SK-N-SH (cell line): ENCODE measurements around the gene LKAAEAR1. TPM values are rescaled to one million over a fixed set of nuclear protein-coding genes. Genes with fewer than 3 reads are reported as not detected.

ENCODE experiments used
- CTCF ChIA-PET: fragments of 300-600, 350-600 bp; formaldehyde crosslinking; extraction: SDS; loops from one replicate; lab custom pipeline; 2021; lab: Yijun Ruan, JAX
- POLR2A ChIA-PET: fragments of 350-600 bp; sonication (Branson Sonifier 250); formaldehyde crosslinking; extraction: SDS; loops from one replicate; lab custom pipeline; 2020; ENCODE audit warnings: antibody characterized with exemption, inconsistent platforms; lab: Yijun Ruan, JAX
- DNase-seq: peaks from one replicate; pipeline ENCODE4 v3.0.0; 2012
- H2AFZ ChIP-seq: fragments of 200-600 bp; sonication (generic); 2 replicates; pipeline ENCODE4 v1.8.1; 2016; ENCODE audit warnings: antibody characterized with exemption, mild to moderate bottlenecking, low read depth
- H3F3A ChIP-seq: fragments of 200-600 bp; sonication (generic); replicated peaks from 2 replicates; pipeline ENCODE3; 2016; ENCODE audit warnings: antibody characterized with exemption, mild to moderate bottlenecking; ENCODE audit not compliant: insufficient read depth
- H3K27ac ChIP-seq, 2 experiments: fragments of 200-500 bp in 1 of 2; fragments of 200-600 bp in 1 of 2; sonication (Bioruptor generic) in 1 of 2; sonication (generic), shearing (Covaris generic) in 1 of 2; 2 replicates each; pipeline versions ENCODE4 v1.5.1 to v1.6.1; 2014 to 2016; ENCODE audit warnings: low read depth in 2 of 2, inconsistent platforms in 1 of 2, low read length in 1 of 2, mild to moderate bottlenecking in 1 of 2, mixed read lengths in 1 of 2
- H3K27me3 ChIP-seq: fragments of 200-600 bp; sonication (generic), shearing (Covaris generic); 2 replicates; pipeline ENCODE4 v1.6.1; 2016; ENCODE audit warnings: mixed run types; ENCODE audit not compliant: insufficient read depth
- H3K36me3 ChIP-seq, 2 experiments: fragments of 200-500 bp in 1 of 2; fragments of 200-600 bp in 1 of 2; sonication (Bioruptor generic) in 1 of 2; sonication (generic) in 1 of 2; replicated peaks in 1 of 2; 2 replicates each; pipeline versions ENCODE3 to v1.5.1; 2014 to 2016; ENCODE audit warnings: low read length in 1 of 2, mild to moderate bottlenecking in 1 of 2; ENCODE audit not compliant: insufficient read depth in 2 of 2, control insufficient read depth in 1 of 2
- H3K4me1 ChIP-seq, 2 experiments: fragments of 200-500 bp in 1 of 2; fragments of 200-600 bp in 1 of 2; sonication (Bioruptor generic) in 1 of 2; sonication (generic), shearing (Covaris generic) in 1 of 2; 2 replicates each; pipeline versions ENCODE4 v1.5.1 to v1.6.1; 2014 to 2016; ENCODE audit warnings: low read depth in 1 of 2, low read length in 1 of 2, mixed run types in 1 of 2; ENCODE audit not compliant: insufficient read depth in 2 of 2, control insufficient read depth in 1 of 2
- H3K4me2 ChIP-seq: fragments of 200-600 bp; sonication (generic), shearing (Covaris generic); 2 replicates; pipeline ENCODE4 v1.6.1; 2017; ENCODE audit warnings: mixed run types
- H3K4me3 ChIP-seq, 2 experiments: fragments of 200-500 bp in 1 of 2; fragments of 200-600 bp in 1 of 2; sonication (Bioruptor generic) in 1 of 2; sonication (generic), shearing (Covaris generic) in 1 of 2; 2 replicates each; pipeline versions ENCODE4 v1.5.1 to v1.8.1; 2014 to 2016; ENCODE audit warnings: low read depth in 2 of 2, inconsistent platforms in 1 of 2, low read length in 1 of 2, mild to moderate bottlenecking in 1 of 2, mixed read lengths in 1 of 2, moderate library complexity in 1 of 2
- H3K79me2 ChIP-seq: fragments of 200-600 bp; sonication (generic); 2 replicates; pipeline ENCODE4 v1.8.1; 2017; ENCODE audit warnings: mild to moderate bottlenecking; ENCODE audit not compliant: insufficient read depth
- H3K9ac ChIP-seq: fragments of 200-600 bp; sonication (generic); 2 replicates; pipeline ENCODE4 v1.6.1; 2017; ENCODE audit warnings: mixed run types
- H3K9me2 ChIP-seq: fragments of 200-600 bp; sonication (generic); 2 replicates; pipeline ENCODE4 v1.6.1; 2017; ENCODE audit warnings: mixed run types
- H3K9me3 ChIP-seq: fragments of 200-600 bp; sonication (generic); 2 replicates; pipeline ENCODE4 v1.6.1; 2017; ENCODE audit warnings: mixed run types, mild to moderate bottlenecking, moderate library complexity
- H4K20me1 ChIP-seq: fragments of 200-600 bp; sonication (generic); 2 replicates; pipeline ENCODE4 v1.6.1; 2017; ENCODE audit warnings: mild to moderate bottlenecking, mixed run types; ENCODE audit not compliant: insufficient read depth
- ELF1 ChIP-seq: IDR thresholded peaks from 2 replicates; pipeline ENCODE4 v1.4.0; 2012
- EP300 ChIP-seq, 2 experiments: IDR thresholded peaks; 2 replicates each; pipeline versions ENCODE4 v1.4.0 to v1.6.1; 2012; ENCODE audit warnings: borderline replicate concordance in 1 of 2, low read depth in 1 of 2, low read length in 1 of 2
- EZH2phosphoT487 ChIP-seq: fragments of 200-600 bp; sonication (generic); IDR thresholded peaks from 2 replicates; pipeline ENCODE4 v1.6.1; 2017; ENCODE audit warnings: low read depth, mixed run types, mild to moderate bottlenecking, antibody characterized with exemption, moderate library complexity, borderline replicate concordance
- FOSL2 ChIP-seq: IDR thresholded peaks from 2 replicates; pipeline ENCODE4 v1.4.0; 2012; ENCODE audit warnings: low read depth, mild to moderate bottlenecking, moderate library complexity, borderline replicate concordance
- FOXJ3 ChIP-seq: sonication (generic); formaldehyde crosslinking; IDR thresholded peaks from 2 replicates; pipeline ENCODE4 v1.5.1; 2020; ENCODE audit warnings: mild to moderate bottlenecking, missing genetic modification reagents
- GABPA ChIP-seq: IDR thresholded peaks from 2 replicates; pipeline ENCODE4 v1.4.0; 2012; ENCODE audit warnings: low read depth, mild to moderate bottlenecking
- MEF2A ChIP-seq: IDR thresholded peaks from 2 replicates; pipeline ENCODE4 v1.4.0; 2012; ENCODE audit warnings: low read depth, borderline replicate concordance
- MXI1 ChIP-seq: IDR thresholded peaks from 2 replicates; pipeline ENCODE4 v1.6.1; 2012; ENCODE audit warnings: mild to moderate bottlenecking, low read depth, low read length, improper control_type of control experiment
- NFIC ChIP-seq: IDR thresholded peaks from 2 replicates; pipeline ENCODE4 v1.4.0; 2012; ENCODE audit warnings: borderline replicate concordance
- RAD21 ChIP-seq: IDR thresholded peaks from 2 replicates; pipeline ENCODE4 v1.6.1; 2012; ENCODE audit warnings: mild to moderate bottlenecking, low read length
- RFX5 ChIP-seq: IDR thresholded peaks from 2 replicates; pipeline ENCODE4 v1.6.1; 2012; ENCODE audit warnings: mild to moderate bottlenecking, improper control_type of control experiment, low read length
- RXRA ChIP-seq: IDR thresholded peaks from 2 replicates; pipeline ENCODE4 v1.4.0; 2012; ENCODE audit warnings: low read depth, mild to moderate bottlenecking, borderline replicate concordance
- SMC3 ChIP-seq: IDR thresholded peaks from 2 replicates; pipeline ENCODE4 v1.6.1; 2012; ENCODE audit warnings: low read depth, low read length, improper control_type of control experiment
- TAF1 ChIP-seq: IDR thresholded peaks from 2 replicates; pipeline ENCODE4 v1.6.1; 2012; ENCODE audit warnings: low read depth, mild to moderate bottlenecking, low read length, moderate library complexity, borderline replicate concordance
- TEAD4 ChIP-seq: IDR thresholded peaks from 2 replicates; pipeline ENCODE4 v1.4.0; 2012; ENCODE audit warnings: mild to moderate bottlenecking, borderline replicate concordance; ENCODE audit not compliant: insufficient read depth
- YY1 ChIP-seq: IDR thresholded peaks from 2 replicates; pipeline ENCODE4 v1.4.0; 2012; ENCODE audit warnings: low read depth, mild to moderate bottlenecking
- whole genome bisulfite sequencing: methylation state at CpG from one replicate; pipeline ENCODE4 v1.1.6; 2017; ENCODE audit warnings: low lambda C conversion rate; 5-methylcytosine and 5-hydroxymethylcytosine counted together
- polyA plus RNA-seq, 3 experiments: library from polyadenylated mRNA; depleted of rRNA; stranded (reverse); fragments of >200 nt; gene quantifications; 2 replicates each; pipeline ENCODE4 v1.2.3, GENCODE V29; 2012
- TF ChIP-seq, protein P1 (sequence below): fragments of 200-600 bp; sonication (generic); IDR thresholded peaks from 2 replicates; pipeline ENCODE4 v1.6.1; 2017; ENCODE audit warnings: antibody characterized with exemption, mild to moderate bottlenecking, moderate library complexity
- TF ChIP-seq, protein P2 (sequence below): IDR thresholded peaks from 2 replicates; pipeline ENCODE4; 2012
- TF ChIP-seq, protein P3 (sequence below): IDR thresholded peaks from 2 replicates; pipeline ENCODE4 v1.4.0; 2012; ENCODE audit warnings: low read depth
- TF ChIP-seq, protein P4 (sequence below): IDR thresholded peaks from 2 replicates; pipeline ENCODE4 v1.6.1; 2012; ENCODE audit warnings: mild to moderate bottlenecking, low read depth, low read length, moderate library complexity

The LKAAEAR1 gene
- polyA plus RNA-seq, 1 of the 3 experiments (the other 2 are of a cell fraction) = 0.71 TPM

DNA sequence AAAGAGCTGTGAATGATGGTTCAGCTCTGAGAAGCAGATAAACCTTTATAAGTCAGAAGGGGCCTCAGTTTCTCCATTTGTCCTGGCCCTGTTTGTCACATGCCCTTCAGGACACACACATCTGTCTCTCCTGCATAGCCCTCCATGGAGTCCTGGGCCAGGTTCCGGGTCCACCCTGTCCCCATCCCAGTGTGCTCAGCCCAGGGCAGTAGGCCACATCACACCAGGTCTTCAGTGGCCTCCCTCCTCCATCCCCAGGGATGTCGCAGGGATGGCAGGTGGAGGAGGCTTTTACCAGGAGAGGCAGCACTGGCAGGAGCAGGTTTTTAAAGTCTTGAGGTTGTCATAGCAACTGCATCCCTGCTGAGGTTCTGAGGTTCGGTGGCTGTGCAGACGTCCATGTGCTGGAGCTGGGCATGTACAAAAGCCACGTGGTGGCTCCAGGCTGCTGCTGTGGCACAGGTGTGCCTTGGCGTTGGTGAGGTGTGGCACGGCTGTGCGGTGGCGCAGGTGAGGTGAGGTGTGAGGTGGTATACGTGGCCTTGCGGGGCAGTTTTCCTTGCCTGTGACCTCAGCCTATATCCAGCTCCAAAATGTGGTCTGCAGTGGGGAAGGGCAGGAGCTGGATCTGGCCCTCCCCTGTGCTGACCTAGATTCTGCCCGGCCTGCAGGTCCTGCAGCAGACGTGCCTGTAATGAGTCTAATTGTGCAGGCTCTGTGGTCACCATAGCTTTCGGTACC is 31.1 kb upstream of the LKAAEAR1 start:
- ChIA-PET POLR2A (no interaction called here), CTCF (interaction anchor here (0.8 to 15.6 kb wide), 8 partner anchors 9 to 136 kb away, joined by 3 to 252 read pairs (median 4); partner anchors contain the start of genes LKAAEAR1, OPRL1, RGS19 and SAMD10)
- Histone ChIP-seq H3K79me2 (no peaks in the 10 kb centered on the region), H4K20me1 (no peaks in the 10 kb centered on the region), H3K9me3 (no peaks in the 10 kb centered on the region), H3K36me3 (no peaks in the 10 kb centered on the region), H3K27me3 (no peaks in the 10 kb centered on the region), H3K27ac (no peak overlapping the region), H3F3A (no peaks in the 10 kb centered on the region), H3K4me1 (peaks cover 0 to 17% of the 10 kb centered on the region in 2 experiments; a peak in 1 of 4 replicates), H3K4me2 (no peak overlapping the region), H3K9ac (no peak overlapping the region), H2AFZ (no peak overlapping the region), H3K4me3 (no peak overlapping the region), H3K9me2 (no peaks in the 10 kb centered on the region)
- DNase-seq = peak; percentile 50
- no peak for TF ChIP-seq RAD21
- no peak for TF ChIP-seq ELF1
- no peak for TF ChIP-seq SMC3
- no peak for TF ChIP-seq GABPA
- no peak for TF ChIP-seq RXRA
- TF ChIP-seq TEAD4 = no peak
- no peak for TF ChIP-seq FOXJ3 (CRISPR knock-in tag)
- TF ChIP-seq, protein P1, sequence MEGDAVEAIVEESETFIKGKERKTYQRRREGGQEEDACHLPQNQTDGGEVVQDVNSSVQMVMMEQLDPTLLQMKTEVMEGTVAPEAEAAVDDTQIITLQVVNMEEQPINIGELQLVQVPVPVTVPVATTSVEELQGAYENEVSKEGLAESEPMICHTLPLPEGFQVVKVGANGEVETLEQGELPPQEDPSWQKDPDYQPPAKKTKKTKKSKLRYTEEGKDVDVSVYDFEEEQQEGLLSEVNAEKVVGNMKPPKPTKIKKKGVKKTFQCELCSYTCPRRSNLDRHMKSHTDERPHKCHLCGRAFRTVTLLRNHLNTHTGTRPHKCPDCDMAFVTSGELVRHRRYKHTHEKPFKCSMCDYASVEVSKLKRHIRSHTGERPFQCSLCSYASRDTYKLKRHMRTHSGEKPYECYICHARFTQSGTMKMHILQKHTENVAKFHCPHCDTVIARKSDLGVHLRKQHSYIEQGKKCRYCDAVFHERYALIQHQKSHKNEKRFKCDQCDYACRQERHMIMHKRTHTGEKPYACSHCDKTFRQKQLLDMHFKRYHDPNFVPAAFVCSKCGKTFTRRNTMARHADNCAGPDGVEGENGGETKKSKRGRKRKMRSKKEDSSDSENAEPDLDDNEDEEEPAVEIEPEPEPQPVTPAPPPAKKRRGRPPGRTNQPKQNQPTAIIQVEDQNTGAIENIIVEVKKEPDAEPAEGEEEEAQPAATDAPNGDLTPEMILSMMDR = no peak
- no peak for TF ChIP-seq EZH2phosphoT487
- no peak for TF ChIP-seq TAF1
- TF ChIP-seq RFX5 = no peak
- TF ChIP-seq, protein P2, sequence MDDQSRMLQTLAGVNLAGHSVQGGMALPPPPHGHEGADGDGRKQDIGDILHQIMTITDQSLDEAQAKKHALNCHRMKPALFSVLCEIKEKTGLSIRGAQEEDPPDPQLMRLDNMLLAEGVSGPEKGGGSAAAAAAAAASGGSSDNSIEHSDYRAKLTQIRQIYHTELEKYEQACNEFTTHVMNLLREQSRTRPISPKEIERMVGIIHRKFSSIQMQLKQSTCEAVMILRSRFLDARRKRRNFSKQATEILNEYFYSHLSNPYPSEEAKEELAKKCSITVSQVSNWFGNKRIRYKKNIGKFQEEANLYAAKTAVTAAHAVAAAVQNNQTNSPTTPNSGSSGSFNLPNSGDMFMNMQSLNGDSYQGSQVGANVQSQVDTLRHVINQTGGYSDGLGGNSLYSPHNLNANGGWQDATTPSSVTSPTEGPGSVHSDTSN = no peak
- TF ChIP-seq, protein P3, sequence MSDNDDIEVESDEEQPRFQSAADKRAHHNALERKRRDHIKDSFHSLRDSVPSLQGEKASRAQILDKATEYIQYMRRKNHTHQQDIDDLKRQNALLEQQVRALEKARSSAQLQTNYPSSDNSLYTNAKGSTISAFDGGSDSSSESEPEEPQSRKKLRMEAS = no peak
- TF ChIP-seq NFIC = no peak
- TF ChIP-seq MXI1 = no peak
- no peak for TF ChIP-seq YY1
- TF ChIP-seq, protein P4, sequence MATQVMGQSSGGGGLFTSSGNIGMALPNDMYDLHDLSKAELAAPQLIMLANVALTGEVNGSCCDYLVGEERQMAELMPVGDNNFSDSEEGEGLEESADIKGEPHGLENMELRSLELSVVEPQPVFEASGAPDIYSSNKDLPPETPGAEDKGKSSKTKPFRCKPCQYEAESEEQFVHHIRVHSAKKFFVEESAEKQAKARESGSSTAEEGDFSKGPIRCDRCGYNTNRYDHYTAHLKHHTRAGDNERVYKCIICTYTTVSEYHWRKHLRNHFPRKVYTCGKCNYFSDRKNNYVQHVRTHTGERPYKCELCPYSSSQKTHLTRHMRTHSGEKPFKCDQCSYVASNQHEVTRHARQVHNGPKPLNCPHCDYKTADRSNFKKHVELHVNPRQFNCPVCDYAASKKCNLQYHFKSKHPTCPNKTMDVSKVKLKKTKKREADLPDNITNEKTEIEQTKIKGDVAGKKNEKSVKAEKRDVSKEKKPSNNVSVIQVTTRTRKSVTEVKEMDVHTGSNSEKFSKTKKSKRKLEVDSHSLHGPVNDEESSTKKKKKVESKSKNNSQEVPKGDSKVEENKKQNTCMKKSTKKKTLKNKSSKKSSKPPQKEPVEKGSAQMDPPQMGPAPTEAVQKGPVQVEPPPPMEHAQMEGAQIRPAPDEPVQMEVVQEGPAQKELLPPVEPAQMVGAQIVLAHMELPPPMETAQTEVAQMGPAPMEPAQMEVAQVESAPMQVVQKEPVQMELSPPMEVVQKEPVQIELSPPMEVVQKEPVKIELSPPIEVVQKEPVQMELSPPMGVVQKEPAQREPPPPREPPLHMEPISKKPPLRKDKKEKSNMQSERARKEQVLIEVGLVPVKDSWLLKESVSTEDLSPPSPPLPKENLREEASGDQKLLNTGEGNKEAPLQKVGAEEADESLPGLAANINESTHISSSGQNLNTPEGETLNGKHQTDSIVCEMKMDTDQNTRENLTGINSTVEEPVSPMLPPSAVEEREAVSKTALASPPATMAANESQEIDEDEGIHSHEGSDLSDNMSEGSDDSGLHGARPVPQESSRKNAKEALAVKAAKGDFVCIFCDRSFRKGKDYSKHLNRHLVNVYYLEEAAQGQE = no peak
- TF ChIP-seq EP300 (IDR thresholded peaks at IDR 0.05; ENCODE audit: borderline replicate concordance in 1 of 2, low read depth in 1 of 2, low read length in 1 of 2) = no peak
- no peak for TF ChIP-seq MEF2A
- no peak for TF ChIP-seq FOSL2
- 57% methylated on average over 12 of the region's 14 CpGs for WGBS
